Gastrocnemius medialis (tissue), 4 donors: ENCODE results near the gene CDK4. TPM values are rescaled to one million over a fixed set of nuclear protein-coding genes. Genes with fewer than 3 reads are reported as not detected.

ENCODE experiments used
- ATAC-seq, 2 donors: fragments of 150-250 bp; one replicate each; pipeline ENCODE4 v1.9.1; 2016
- DNase-seq, 2 donors: peaks; one replicate each; pipeline ENCODE4 v3.0.0-alpha.2; 2019
- H3K27ac ChIP-seq, 4 donors: fragments of 200-600 bp; sonication (generic); 1 replicate in 1 of 4; 2 replicates in 3 of 4; pipeline ENCODE4 v1.5.1; 2016 to 2018; ENCODE audit warnings: mild to moderate bottlenecking in 2 of 4, moderate library complexity in 1 of 4
- H3K27me3 ChIP-seq, 3 donors: fragments of 200-600 bp; sonication (generic) in 2 of 3; 1 replicate in 1 of 3; 2 replicates in 2 of 3; pipeline versions ENCODE4 v1.5.1 to v1.6.0; 2016 to 2019; ENCODE audit warnings: mild to moderate bottlenecking in 1 of 3, moderate library complexity in 1 of 3
- H3K36me3 ChIP-seq, 2 donors: fragments of 200-600 bp; sonication (generic) in 1 of 2; one replicate each; pipeline ENCODE4 v1.5.1; 2017 to 2018
- H3K4me1 ChIP-seq, 2 donors: fragments of 200-600 bp; sonication (generic) in 1 of 2; one replicate each; pipeline ENCODE4 v1.5.1; 2016 to 2017; ENCODE audit warnings: mild to moderate bottlenecking in 2 of 2
- H3K4me3 ChIP-seq, 4 donors: fragments of 200-600 bp; sonication (generic) in 3 of 4; 1 replicate in 1 of 4; 2 replicates in 3 of 4; pipeline ENCODE4 v1.5.1; 2016 to 2019; ENCODE audit warnings: mild to moderate bottlenecking in 2 of 4
- H3K9me3 ChIP-seq, 3 donors: fragments of 200-600 bp; sonication (generic) in 2 of 3; 1 replicate in 1 of 3; 2 replicates in 2 of 3; pipeline ENCODE4 v1.5.1; 2016 to 2019
- CTCF ChIP-seq, 5 experiments: fragments of 450-650 bp in 3 of 5; fragments of 200-600 bp in 2 of 5; sonication (generic) in 2 of 5; IDR thresholded peaks in 4 of 5; conservative IDR thresholded peaks in 1 of 5; 1 replicate in 4 of 5; 2 replicates in 1 of 5; pipeline ENCODE4 v1.5.1; 2016 to 2019; ENCODE audit warnings: antibody characterized with exemption in 5 of 5, mild to moderate bottlenecking in 3 of 5, moderate library complexity in 3 of 5
- POLR2A ChIP-seq, 2 donors: fragments of 450-650 bp; IDR thresholded peaks; one replicate each; pipeline ENCODE4 v1.6.1; 2017; ENCODE audit warnings: antibody characterized with exemption in 2 of 2, mild to moderate bottlenecking in 2 of 2, moderate library complexity in 2 of 2
- in situ Hi-C, 4 donors: fragments of 200-750 bp; cut with MboI; loops; one replicate each; pipeline versions ENCODE4 v1.15.0 to v1.8.0; 2017; ENCODE audit warnings: low sequenced_read_pairs in 4 of 4
- intact Hi-C: fragments of 100-400 bp; cut with DNase I; formaldehyde crosslinking; loops from one replicate; pipeline ENCODE4 v1.15.1; 2023; ENCODE audit warnings: low total_unique reads
- total RNA-seq, 4 donors: library from RNA; depleted of rRNA; stranded (reverse); fragments of >200 nt; gene quantifications; one replicate each; pipeline versions ENCODE4 v1.1.0 to v1.2.3, GENCODE V29; 2016

The CDK4 gene
- total RNA-seq, 4 donors from 2014 or later: 39.7 to 55.5 (median 47.4) TPM

- peaks cover 0 to 21% of the 10 kb centered on the region in 2 donors for H3K36me3 ChIP-seq
- DNase-seq (no peak), ATAC-seq (no peak)
- H3K4me1 ChIP-seq: peaks cover 13 to 15% of the 10 kb centered on the region in 2 donors
- H3K27ac ChIP-seq: no peak overlapping the region
- intact Hi-C loops (no loop called here), in situ Hi-C loops (no loop called here)
- no peaks in the 10 kb centered on the region for H3K9me3 ChIP-seq
- H3K4me3 ChIP-seq: no peak overlapping the region
- no peak for TF ChIP-seq CTCF (IDR thresholded peaks at IDR 0.05 in 4 of 5, conservative IDR thresholded peaks at IDR 0.05 in 1 of 5)
- no peak for TF ChIP-seq POLR2A (IDR thresholded peaks at IDR 0.05)
- peaks cover 2 to 12% (median 10%) of the 10 kb centered on the region in 3 donors for H3K27me3 ChIP-seq
These were observed 5.7 kb upstream of the CDK4 start for GRCh38 chr12:57757771-57758170.

DNA sequence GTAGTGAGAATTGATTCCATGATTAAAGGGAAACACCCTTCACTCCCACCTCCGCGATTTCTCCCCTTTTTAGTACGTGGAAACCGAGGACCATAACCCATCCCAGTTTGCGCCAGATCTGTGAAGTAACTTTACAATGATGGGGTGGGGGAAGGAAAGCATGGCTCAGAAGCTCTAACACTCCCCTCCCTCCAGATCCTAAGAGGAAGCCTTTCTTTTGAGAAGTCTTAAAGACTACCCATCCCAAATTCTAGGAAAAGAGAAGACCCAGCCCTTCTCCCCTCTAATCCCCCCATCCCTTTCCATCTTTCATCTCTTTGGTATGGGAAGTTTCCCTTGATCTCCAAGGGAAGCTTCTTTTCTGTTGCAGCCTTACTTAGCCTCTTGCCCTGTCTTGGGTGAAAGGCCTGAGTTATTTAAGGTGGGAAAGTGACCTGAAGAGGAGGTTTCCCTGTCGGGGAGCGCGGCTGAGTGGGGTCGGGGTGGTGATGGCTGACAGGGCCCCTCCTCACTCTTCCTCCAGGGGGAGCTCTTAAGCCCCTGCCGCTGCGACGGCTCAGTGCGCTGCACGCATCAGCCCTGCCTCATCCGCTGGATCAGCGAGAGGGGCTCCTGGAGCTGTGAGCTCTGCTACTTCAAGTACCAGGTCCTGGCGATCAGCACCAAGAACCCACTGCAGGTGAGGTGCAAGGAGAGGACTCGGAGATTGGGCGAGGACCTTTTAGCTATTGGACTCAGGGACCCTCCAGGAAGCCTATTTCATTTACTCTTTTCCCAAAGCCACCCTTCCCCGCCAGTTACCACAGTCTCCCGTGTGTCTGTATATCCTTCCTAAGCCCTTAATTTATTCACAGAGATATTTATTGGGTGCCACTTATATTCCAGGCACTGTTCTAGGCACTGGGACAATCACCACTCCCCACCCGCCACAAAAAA is 4.6 kb upstream of the CDK4 start:
- peaks cover 0 to 7% (median 0%) of the 10 kb centered on the region in 3 donors for H3K27me3 ChIP-seq
- ATAC-seq (no peak), DNase-seq (no peak)
- H3K36me3 ChIP-seq: peaks cover 0 to 21% of the 10 kb centered on the region in 2 donors
- intact Hi-C loops (no loop called here), in situ Hi-C loops (no loop called here)
- no peak overlapping the region for H3K27ac ChIP-seq
- H3K4me3 ChIP-seq: peak overlapping the region; percentile 60 to 68 (median 66)
- TF ChIP-seq CTCF (IDR thresholded peaks at IDR 0.05 in 4 of 5, conservative IDR thresholded peaks at IDR 0.05 in 1 of 5) (peak in 3 of 5 experiments; percentile 24 to 50 (median 30)), POLR2A (IDR thresholded peaks at IDR 0.05) (no peak)
- H3K4me1 ChIP-seq: peaks cover 13 to 18% of the 10 kb centered on the region in 2 donors
- no peaks in the 10 kb centered on the region for H3K9me3 ChIP-seq

DNA sequence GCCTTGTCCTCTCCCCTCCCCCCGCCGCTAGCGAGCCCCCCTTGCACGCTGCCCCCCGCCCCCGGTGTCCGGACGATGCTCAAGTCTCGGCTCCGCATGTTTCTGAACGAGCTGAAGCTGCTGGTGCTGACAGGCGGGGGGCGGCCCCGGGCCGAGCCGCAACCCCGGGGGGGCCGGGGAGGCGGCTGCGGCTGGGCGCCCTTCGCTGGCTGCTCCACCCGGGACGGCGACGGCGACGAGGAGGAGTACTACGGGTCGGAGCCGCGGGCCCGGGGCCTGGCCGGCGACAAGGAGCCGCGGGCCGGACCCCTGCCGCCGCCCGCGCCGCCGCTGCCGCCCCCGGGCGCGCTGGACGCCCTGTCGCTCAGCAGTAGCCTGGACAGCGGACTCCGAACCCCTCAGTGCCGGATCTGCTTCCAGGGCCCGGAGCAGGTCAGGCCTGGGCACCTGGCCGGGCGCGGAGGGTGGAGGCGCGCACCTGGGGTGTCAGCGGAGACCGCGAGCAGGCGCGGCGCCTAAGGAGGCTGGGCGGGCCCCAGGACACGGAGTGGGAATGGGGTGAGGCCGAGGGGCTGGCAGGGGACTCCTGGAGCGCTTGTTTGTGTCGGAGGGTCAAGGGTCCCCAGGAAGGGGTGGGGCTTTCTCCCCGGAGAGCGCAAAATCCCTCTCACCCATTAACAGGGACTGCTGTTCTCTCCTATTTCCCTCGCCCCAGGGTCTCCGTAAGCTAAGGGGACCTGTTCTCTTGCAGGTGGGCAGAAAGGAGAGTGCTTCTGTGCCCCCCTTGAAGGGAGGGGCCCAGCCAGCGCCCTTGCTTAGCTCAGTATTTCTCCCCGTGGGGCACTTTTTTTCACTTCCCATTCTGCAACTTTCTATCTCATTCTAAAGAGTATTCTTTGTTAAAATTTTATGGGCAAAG is 3.6 kb upstream of the CDK4 start:
- DNase-seq: no peak
- Histone ChIP-seq H3K36me3 (peaks cover 0 to 23% of the 10 kb centered on the region in 2 donors), H3K27ac (peak overlapping the region in 3 of 4 donors; percentile 16 to 49 (median 39)), H3K9me3 (no peaks in the 10 kb centered on the region), H3K4me3 (peak overlapping the region; percentile 60 to 68 (median 66)), H3K4me1 (peaks cover 22 to 27% of the 10 kb centered on the region in 2 donors), H3K27me3 (no peaks in the 10 kb centered on the region)
- TF ChIP-seq POLR2A (IDR thresholded peaks at IDR 0.05) (no peak), CTCF (IDR thresholded peaks at IDR 0.05 in 4 of 5, conservative IDR thresholded peaks at IDR 0.05 in 1 of 5) (no peak)
- in situ Hi-C loops (no loop called here), intact Hi-C loops (no loop called here)
- ATAC-seq: no peak

GRCh38 chr12:57755194-57755453 is 3.0 kb upstream of the CDK4 start:
- TF ChIP-seq CTCF (IDR thresholded peaks at IDR 0.05 in 4 of 5, conservative IDR thresholded peaks at IDR 0.05 in 1 of 5): no peak
- TF ChIP-seq POLR2A (IDR thresholded peaks at IDR 0.05): no peak
- Histone ChIP-seq H3K27me3 (no peaks in the 10 kb centered on the region), H3K36me3 (peaks cover 0 to 29% of the 10 kb centered on the region in 2 donors), H3K4me3 (peak overlapping the region; percentile 60 to 68 (median 66)), H3K4me1 (peaks cover 23 to 27% of the 10 kb centered on the region in 2 donors), H3K9me3 (no peaks in the 10 kb centered on the region), H3K27ac (peak overlapping the region in 3 of 4 donors; percentile 16 to 49 (median 39))
- DNase-seq (no peak), ATAC-seq (no peak)
- intact Hi-C loops: no loop called here
- in situ Hi-C loops: no loop called here
